H1 (cell line): Measurements from ENCODE around the gene SECISBP2L. TPM values are rescaled to one million over a fixed set of nuclear protein-coding genes. Genes with fewer than 3 reads are reported as not detected.

Source experiments
- HDAC2 ChIP-seq, 2 experiments: fragments of 300-600 bp in 1 of 2; sonication (generic) in 1 of 2; IDR thresholded peaks; 2 replicates each; pipeline ENCODE4 v1.6.1; 2011 to 2012; ENCODE audit warnings: low read depth in 2 of 2, low read length in 2 of 2, mild to moderate bottlenecking in 2 of 2, moderate library complexity in 2 of 2, borderline replicate concordance in 1 of 2, inconsistent platforms in 1 of 2
- RFX5 ChIP-seq: IDR thresholded peaks from 2 replicates; pipeline ENCODE4 v1.6.1; 2011; ENCODE audit warnings: low read depth, low read length, improper control_type of control experiment, borderline replicate concordance
- TAF7 ChIP-seq: optimal IDR thresholded peaks from 2 replicates; pipeline ENCODE3; 2011; ENCODE audit warnings: low read depth, mild to moderate bottlenecking, inconsistent platforms, low read length, moderate library complexity, borderline replicate concordance
- polyA plus RNA-seq, 7 experiments: library from polyadenylated mRNA; depleted of rRNA in 3 of 7; stranded (reverse) in 5 of 7; unstranded in 2 of 7; fragments of >200 nt in 5 of 7; fragments of 200-250 nt in 2 of 7; gene quantifications; 1 replicate in 5 of 7; 2 replicates in 1 of 7; 4 replicates in 1 of 7; pipeline versions ENCODE4 v1.2.1 to v1.2.3, GENCODE V29; 2011 to 2013; ENCODE audit warnings: missing spikeins in 2 of 7, mixed read lengths in 2 of 7
- total RNA-seq: library from RNA; stranded (reverse); fragmentation: NEBNext Ultra II Directional; extraction: Animal tissue kit (Norgen Biotek cat#: 25700); gene quantifications from 2 replicates; pipeline ENCODE4 v1.2.1, GENCODE V29; 2021

Gene SECISBP2L
- total and polyA plus RNA-seq, 2 of the 8 experiments (the other 6 are each of a cell fraction or from before 2014, with no cell fraction given): 7.6 to 22.8 TPM

DNA sequence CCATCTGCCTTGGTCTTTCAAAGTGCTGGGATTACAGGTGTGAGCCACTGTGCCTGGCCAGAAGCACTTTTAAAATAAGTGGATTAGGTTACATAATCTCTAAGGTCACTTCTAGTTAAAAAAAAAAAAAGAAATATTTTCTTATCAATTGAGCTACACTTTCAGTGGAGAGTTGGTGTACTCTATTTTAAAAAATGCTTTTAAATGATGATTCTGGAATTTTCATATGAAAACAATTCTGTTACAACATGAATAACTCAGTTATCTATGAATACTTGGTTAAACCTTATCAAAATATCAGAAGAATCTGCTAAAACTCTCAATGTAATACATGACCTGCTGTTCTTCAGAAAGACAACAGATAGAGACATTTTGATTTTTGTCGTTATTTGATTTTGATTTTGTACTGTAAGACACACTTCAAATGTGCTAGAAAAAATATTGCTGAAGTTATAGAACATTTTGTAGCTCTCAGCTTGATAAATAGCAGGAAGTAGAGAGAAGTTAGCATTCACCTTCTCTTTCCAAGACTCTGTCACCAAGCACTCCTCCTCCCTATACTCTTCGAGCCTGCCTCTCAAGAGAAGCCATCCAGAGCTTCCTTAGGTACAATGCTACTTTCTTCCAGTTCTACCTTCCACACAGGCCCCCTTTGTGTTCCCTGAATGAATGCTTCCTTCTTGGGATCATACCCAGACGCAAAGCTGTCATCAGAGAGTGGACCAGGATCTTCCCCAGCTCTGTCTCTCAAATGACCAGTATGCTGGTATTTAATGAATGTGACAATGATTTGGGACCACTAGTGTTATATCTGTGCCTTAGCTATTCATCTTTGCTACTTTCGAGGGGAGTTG, 47.2 kb upstream of the SECISBP2L start (continued):
- TF ChIP-seq RFX5 (no peak), TAF7 (no peak), HDAC2 (IDR thresholded peaks at IDR 0.05; ENCODE audit: borderline replicate concordance in 1 of 2, low read depth in 2 of 2, low read length in 2 of 2) (no peak)
